Right lobe of liver (tissue), 4 donors: Measurements from ENCODE around the gene SPON1.

Source experiments
- CTCF ChIP-seq, 4 donors: fragments of 200-600 bp in 3 of 4; fragments of 450-650 bp in 1 of 4; IDR thresholded peaks; one replicate each; pipeline versions ENCODE4 v1.5.1 to v1.8.0; 2016 to 2022; ENCODE audit warnings: antibody characterized with exemption in 4 of 4, mild to moderate bottlenecking in 2 of 4
- POLR2A ChIP-seq: fragments of 450-650 bp; IDR thresholded peaks from one replicate; pipeline ENCODE4 v1.6.1; 2017; ENCODE audit warnings: antibody characterized with exemption, mild to moderate bottlenecking
- donor health status: DM: no; HTN: no; CAD: no.
- donor health status: DM: no; HTN: no; CAD: no.
- donor health status: DM: no; HTN: yes; CAD: no.

GRCh38 chr11:14290422-14290821, 327.9 kb downstream of the SPON1 start:
- TF ChIP-seq CTCF (IDR thresholded peaks at IDR 0.05), result no peak
- no peak for TF ChIP-seq POLR2A
